B cell (primary cell): ENCODE measurements around the gene TMEM158.

Experiments used
- EZH2 ChIP-seq: IDR thresholded peaks from 2 replicates; pipeline ENCODE4 v1.6.1; 2012; ENCODE audit warnings: borderline replicate concordance, low read depth, mild to moderate bottlenecking, moderate library complexity, low read length; ENCODE audit not compliant: insufficient read depth, poor library complexity, severe bottlenecking
- TF ChIP-seq, protein P1 (sequence below): fragments of 200-600 bp; IDR thresholded peaks from one replicate; pipeline ENCODE4 v1.8.0; 2022; ENCODE audit warnings: antibody characterized with exemption, mild to moderate bottlenecking

DNA sequence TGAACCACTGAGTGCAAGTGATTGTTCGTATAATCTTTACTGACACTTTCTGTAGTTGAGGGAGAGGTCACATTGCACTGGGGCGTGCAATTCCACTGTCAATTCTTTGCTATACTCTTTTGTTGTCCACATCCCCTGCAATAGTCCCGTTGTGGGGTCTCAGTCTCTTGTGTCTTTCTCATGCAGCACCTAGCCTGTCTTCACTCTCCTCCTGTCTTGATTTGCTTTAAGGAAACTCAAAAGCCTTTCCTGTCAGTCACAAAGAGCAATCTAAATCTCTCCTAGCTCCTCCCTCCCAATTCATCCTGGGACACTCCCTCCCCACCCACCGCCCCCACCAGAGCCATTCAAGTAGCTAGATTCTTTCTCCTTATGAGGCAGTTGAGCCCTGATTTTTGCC lies 13.2 kb upstream of the TMEM158 start:
- TF ChIP-seq, protein P1, sequence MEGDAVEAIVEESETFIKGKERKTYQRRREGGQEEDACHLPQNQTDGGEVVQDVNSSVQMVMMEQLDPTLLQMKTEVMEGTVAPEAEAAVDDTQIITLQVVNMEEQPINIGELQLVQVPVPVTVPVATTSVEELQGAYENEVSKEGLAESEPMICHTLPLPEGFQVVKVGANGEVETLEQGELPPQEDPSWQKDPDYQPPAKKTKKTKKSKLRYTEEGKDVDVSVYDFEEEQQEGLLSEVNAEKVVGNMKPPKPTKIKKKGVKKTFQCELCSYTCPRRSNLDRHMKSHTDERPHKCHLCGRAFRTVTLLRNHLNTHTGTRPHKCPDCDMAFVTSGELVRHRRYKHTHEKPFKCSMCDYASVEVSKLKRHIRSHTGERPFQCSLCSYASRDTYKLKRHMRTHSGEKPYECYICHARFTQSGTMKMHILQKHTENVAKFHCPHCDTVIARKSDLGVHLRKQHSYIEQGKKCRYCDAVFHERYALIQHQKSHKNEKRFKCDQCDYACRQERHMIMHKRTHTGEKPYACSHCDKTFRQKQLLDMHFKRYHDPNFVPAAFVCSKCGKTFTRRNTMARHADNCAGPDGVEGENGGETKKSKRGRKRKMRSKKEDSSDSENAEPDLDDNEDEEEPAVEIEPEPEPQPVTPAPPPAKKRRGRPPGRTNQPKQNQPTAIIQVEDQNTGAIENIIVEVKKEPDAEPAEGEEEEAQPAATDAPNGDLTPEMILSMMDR: no peak
- TF ChIP-seq EZH2: no peak
